ENCODE data around the gene ZFYVE9. TPM values are rescaled to one million over a fixed set of nuclear protein-coding genes. Genes with fewer than 3 reads are reported as not detected.

Gene ZFYVE9
- total and polyA plus RNA-seq, 2 of the 8 experiments (the other 6 are each of a cell fraction or from before 2014, with no cell fraction given): 5.8 to 26.5 TPM

DNA sequence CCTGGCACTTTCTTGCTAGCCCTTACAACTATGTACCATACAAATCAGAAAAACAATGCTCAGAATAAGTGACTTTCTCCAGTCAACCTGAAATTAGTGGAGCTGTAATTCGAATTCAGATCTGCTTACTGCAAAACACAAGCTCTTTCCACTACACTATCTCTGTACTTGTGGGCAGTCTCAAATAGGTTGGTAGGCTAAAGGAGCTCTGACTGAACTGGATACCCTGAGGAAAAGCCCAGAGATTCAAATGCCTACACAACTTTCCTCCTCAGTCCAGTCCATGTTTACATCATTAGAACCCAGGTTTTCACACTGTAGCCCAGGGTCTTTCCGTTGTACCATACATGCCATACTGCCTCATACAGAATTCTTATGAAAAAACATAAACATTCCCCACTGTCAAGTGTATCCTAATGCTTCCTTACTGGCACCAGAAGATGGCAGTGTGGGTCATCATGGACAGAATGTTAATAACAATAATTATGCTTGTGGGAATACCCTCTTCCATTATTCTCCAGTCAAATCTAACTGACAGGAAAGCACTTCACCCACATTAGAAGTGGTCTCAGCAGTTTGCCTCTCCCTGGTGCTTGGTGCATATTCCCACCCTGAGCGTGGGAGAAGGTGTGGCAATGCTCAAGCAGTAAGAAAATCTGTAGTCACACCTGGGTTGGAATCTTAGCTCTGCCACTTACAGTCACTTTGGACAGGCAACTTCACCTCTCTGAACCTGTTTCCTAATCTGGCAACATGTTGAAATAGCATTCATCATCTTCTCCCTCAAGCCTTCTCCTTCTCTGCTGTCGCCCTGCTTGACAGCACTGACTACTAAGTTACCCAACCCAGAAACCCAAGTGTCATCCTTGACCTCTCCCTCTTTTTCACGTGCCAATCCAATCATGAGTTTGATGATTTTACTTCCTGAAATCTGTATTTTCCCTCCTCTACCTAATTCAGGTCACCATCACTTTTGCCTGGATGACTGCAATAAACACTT, 14.4 kb upstream of the ZFYVE9 start:
- Histone ChIP-seq H3K36me3 (ENCODE audit: control insufficient read depth in 2 of 4, insufficient read depth in 4 of 4, low read length in 3 of 4) (no peaks in the 10 kb centered on the region), H3K27me3 (replicated peaks in 1 of 4; ENCODE audit: control insufficient read depth in 3 of 4, extremely low read depth in 1 of 4, insufficient read depth in 3 of 4, low read length in 3 of 4) (no peaks in the 10 kb centered on the region; a peak in 1 of 7 replicates), H2BK20ac (ENCODE audit: low read length) (no peak overlapping the region), H2AK5ac (ENCODE audit: low read depth, low read length) (no peak overlapping the region), H2BK120ac (replicated peaks; ENCODE audit: low read depth, low read length) (no peak overlapping the region), H4K91ac (replicated peaks; ENCODE audit: insufficient read length, low read length) (no peak overlapping the region), H3K4me2 (ENCODE audit: insufficient read depth in 1 of 2, low read depth in 2 of 2, low read length in 2 of 2) (no peak overlapping the region), H3K14ac (ENCODE audit: insufficient read length) (no peak overlapping the region), H3K4me1 (replicated peaks in 1 of 4; ENCODE audit: control insufficient read depth in 3 of 4, insufficient read depth in 4 of 4, low read length in 3 of 4) (no peaks in the 10 kb centered on the region), H2BK12ac (ENCODE audit: low read depth, low read length) (no peak overlapping the region), H3K9me3 (ENCODE audit: insufficient read depth in 2 of 2, low read depth in 1 of 2, low read length in 1 of 2) (no peaks in the 10 kb centered on the region), H4K5ac (ENCODE audit: insufficient read length, low read depth, low read length) (no peak overlapping the region), H3K79me1 (ENCODE audit: low read depth, low read length) (no peaks in the 10 kb centered on the region), H3K27ac (ENCODE audit: low read depth, low read length) (no peak overlapping the region), H2BK5ac (ENCODE audit: low read depth, low read length) (no peak overlapping the region), H3K23me2 (ENCODE audit: low read depth, low read length) (no peaks in the 10 kb centered on the region), H4K8ac (ENCODE audit: extremely low read depth, insufficient read depth, low read length) (no peak overlapping the region), H3K56ac (replicated peaks; ENCODE audit: insufficient read length, low read depth, low read length) (no peak overlapping the region), H3K9ac (replicated peaks in 1 of 4; ENCODE audit: extremely low read depth in 1 of 4, low read depth in 3 of 4, low read length in 3 of 4) (no peak overlapping the region), H3K79me2 (ENCODE audit: control insufficient read depth in 1 of 2, insufficient read depth in 2 of 2, low read length in 2 of 2) (no peaks in the 10 kb centered on the region), H4K20me1 (replicated peaks in 1 of 2; ENCODE audit: control insufficient read depth in 1 of 2, insufficient read depth in 2 of 2, low read length in 2 of 2) (no peaks in the 10 kb centered on the region), H3K4ac (replicated peaks; ENCODE audit: insufficient read length, low read depth, low read length) (no peak overlapping the region), H3K23ac (ENCODE audit: insufficient read length) (no peak overlapping the region), H3K18ac (ENCODE audit: extremely low read depth, low read length) (no peak overlapping the region), H2BK15ac (ENCODE audit: low read length) (no peak overlapping the region), H3K4me3 (ENCODE audit: extremely low read depth in 1 of 4, insufficient read depth in 2 of 4, low read depth in 3 of 4, low read length in 4 of 4) (no peak overlapping the region), H2AFZ (ENCODE audit: low read length) (no peak overlapping the region)
- ChIA-PET CTCF (ENCODE audit: partially characterized antibody) (interaction anchor here (0.6 to 3.2 kb wide), 27 partner anchors 8 to 449 kb away, joined by 3 to 12 read pairs (median 3); no protein-coding TSS in a partner anchor), POLR2A (ENCODE audit: partially characterized antibody) (interaction anchor here (0.7 to 2.0 kb wide), 3 partner anchors 73 to 226 kb away, joined by 4 to 5 read pairs (median 4); partner anchors contain the start of gene TXNDC12)
- FAIRE-seq: peak; percentile 13
- 56% methylated on average over 5 of the region's 5 CpGs; no CpG with 5 or more reads in 1 of the 2 experiments for WGBS, 2 experiments (ENCODE audit: extremely low coverage in 1 of 2, insufficient coverage in 1 of 2, insufficient read length in 1 of 2, insufficient replicate concordance in 2 of 2, low coverage in 1 of 2, low lambda C conversion rate in 2 of 2, missing lambda C conversion rate in 1 of 2)
- no peak for DNase-seq (ENCODE audit: low read depth in 1 of 2, low spot score in 2 of 2)
- TF ChIP-seq POU5F1 (IDR thresholded peaks at IDR 0.05; ENCODE audit: low read depth, low read length) (no peak), SIX5 (IDR thresholded peaks at IDR 0.05; ENCODE audit: low read depth, low read length) (no peak), RAD21 (IDR thresholded peaks at IDR 0.05 in 1 of 2, conservative IDR thresholded peaks at IDR 0.05 in 1 of 2; ENCODE audit: low read depth in 2 of 2, low read length in 2 of 2) (peak; percentile 66 to 67), KDM4A (IDR thresholded peaks at IDR 0.05; ENCODE audit: low read depth, low read length, severe bottlenecking) (no peak), RNF2 (IDR thresholded peaks at IDR 0.05; ENCODE audit: borderline replicate concordance, low read depth, low read length, missing control alignments, poor library complexity, severe bottlenecking) (no peak), TCF12 (IDR thresholded peaks at IDR 0.05; ENCODE audit: low read depth, low read length) (no peak)
- TF ChIP-seq, protein P1, sequence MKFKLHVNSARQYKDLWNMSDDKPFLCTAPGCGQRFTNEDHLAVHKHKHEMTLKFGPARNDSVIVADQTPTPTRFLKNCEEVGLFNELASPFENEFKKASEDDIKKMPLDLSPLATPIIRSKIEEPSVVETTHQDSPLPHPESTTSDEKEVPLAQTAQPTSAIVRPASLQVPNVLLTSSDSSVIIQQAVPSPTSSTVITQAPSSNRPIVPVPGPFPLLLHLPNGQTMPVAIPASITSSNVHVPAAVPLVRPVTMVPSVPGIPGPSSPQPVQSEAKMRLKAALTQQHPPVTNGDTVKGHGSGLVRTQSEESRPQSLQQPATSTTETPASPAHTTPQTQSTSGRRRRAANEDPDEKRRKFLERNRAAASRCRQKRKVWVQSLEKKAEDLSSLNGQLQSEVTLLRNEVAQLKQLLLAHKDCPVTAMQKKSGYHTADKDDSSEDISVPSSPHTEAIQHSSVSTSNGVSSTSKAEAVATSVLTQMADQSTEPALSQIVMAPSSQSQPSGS (IDR thresholded peaks at IDR 0.05; ENCODE audit: low read length): no peak

Data from H1 (cell line).